Upper lobe of left lung (tissue), 4 donors: Measurements from ENCODE around the gene RAF1.

ENCODE experiments used
- EP300 ChIP-seq, 4 donors: sonication (generic); formaldehyde crosslinking; IDR thresholded peaks; one replicate each; pipeline ENCODE4 v1.5.1; 2017; ENCODE audit warnings: antibody characterized with exemption in 4 of 4, control low read depth in 2 of 4
- POLR2A ChIP-seq, 4 donors: fragments of 450-650 bp; IDR thresholded peaks; one replicate each; pipeline ENCODE4 v1.5.1; 2016 to 2017; ENCODE audit warnings: antibody characterized with exemption in 4 of 4, mild to moderate bottlenecking in 2 of 4
- POLR2AphosphoS5 ChIP-seq, 2 donors: sonication (generic); formaldehyde crosslinking; IDR thresholded peaks; one replicate each; pipeline ENCODE4 v1.5.1; 2017; ENCODE audit warnings: antibody characterized with exemption in 2 of 2
- TF ChIP-seq, protein P1 (sequence below), 6 experiments: fragments of 450-650 bp in 4 of 6; fragments of 200-600 bp in 2 of 6; sonication (generic) in 2 of 6; IDR thresholded peaks; one replicate each; pipeline ENCODE4 v1.5.1; 2016 to 2019; ENCODE audit warnings: antibody characterized with exemption in 6 of 6

DNA sequence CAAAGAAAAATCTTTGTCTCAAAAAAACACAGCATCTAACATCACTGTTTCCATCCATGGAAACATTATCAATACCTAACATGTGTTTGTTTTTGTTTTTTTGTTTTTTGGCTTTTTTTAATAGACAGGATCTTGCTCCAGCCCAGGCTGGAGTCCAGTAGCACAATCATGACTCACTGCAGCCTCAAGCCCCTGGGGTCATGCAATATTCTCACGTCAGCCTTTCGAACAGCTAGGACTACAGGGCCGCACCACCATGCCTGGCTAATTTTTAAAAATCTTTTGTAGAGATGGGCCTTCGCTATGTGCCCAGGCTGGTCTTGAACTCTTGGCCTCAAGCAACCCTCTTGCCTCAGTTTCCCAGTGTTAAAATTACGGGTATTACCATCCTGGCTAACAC lies 52.8 kb downstream of the RAF1 start:
- TF ChIP-seq POLR2A (IDR thresholded peaks at IDR 0.05) (no peak), EP300 (IDR thresholded peaks at IDR 0.05) (no peak), POLR2AphosphoS5 (IDR thresholded peaks at IDR 0.05) (no peak)
- TF ChIP-seq, protein P1, sequence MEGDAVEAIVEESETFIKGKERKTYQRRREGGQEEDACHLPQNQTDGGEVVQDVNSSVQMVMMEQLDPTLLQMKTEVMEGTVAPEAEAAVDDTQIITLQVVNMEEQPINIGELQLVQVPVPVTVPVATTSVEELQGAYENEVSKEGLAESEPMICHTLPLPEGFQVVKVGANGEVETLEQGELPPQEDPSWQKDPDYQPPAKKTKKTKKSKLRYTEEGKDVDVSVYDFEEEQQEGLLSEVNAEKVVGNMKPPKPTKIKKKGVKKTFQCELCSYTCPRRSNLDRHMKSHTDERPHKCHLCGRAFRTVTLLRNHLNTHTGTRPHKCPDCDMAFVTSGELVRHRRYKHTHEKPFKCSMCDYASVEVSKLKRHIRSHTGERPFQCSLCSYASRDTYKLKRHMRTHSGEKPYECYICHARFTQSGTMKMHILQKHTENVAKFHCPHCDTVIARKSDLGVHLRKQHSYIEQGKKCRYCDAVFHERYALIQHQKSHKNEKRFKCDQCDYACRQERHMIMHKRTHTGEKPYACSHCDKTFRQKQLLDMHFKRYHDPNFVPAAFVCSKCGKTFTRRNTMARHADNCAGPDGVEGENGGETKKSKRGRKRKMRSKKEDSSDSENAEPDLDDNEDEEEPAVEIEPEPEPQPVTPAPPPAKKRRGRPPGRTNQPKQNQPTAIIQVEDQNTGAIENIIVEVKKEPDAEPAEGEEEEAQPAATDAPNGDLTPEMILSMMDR (IDR thresholded peaks at IDR 0.05) = no peak
